Posterior cingulate gyrus (tissue), 11 donors: ENCODE results near the gene HACD2.

ENCODE experiments used
- DNase-seq, 10 donors: peaks; one replicate each; pipeline versions ENCODE4 v3.0.0 to v3.0.0-alpha.2; 2020 to 2021; ENCODE audit warnings: mixed read lengths in 3 of 10
- intact Hi-C: fragments of 100-400 bp; cut with DNase I; formaldehyde crosslinking; loops from one replicate; pipeline ENCODE4 v1.15.1; 2023

HACD2 gene

GRCh38 chr3:123576122-123576521 is 8.7 kb downstream of the HACD2 start:
- intact Hi-C loops, result no loop called here
- DNase-seq, result no peak

GRCh38 chr3:123571973-123572365 is 12.9 kb downstream of the HACD2 start:
- intact Hi-C loops, result no loop called here
- DNase-seq, result no peak

- intact Hi-C loops, result no loop called here
- no peak for DNase-seq
These were observed 13.4 kb downstream of the HACD2 start for GRCh38 chr3:123571264-123571972.

GRCh38 chr3:123568875-123569274 is 16.0 kb downstream of the HACD2 start:
- DNase-seq, result no peak
- intact Hi-C loops, result no loop called here

GRCh38 chr3:123568034-123568433 is 16.8 kb downstream of the HACD2 start:
- DNase-seq, result peak in 6 of 10 donors; percentile 13 to 85 (median 50)
- intact Hi-C loops, result no loop called here

GRCh38 chr3:123564056-123564455 is 20.8 kb downstream of the HACD2 start:
- DNase-seq, result no peak
- intact Hi-C loops, result no loop called here

- intact Hi-C loops, result no loop called here
- DNase-seq, result no peak
These were observed 22.3 kb downstream of the HACD2 start for GRCh38 chr3:123562547-123562946.

GRCh38 chr3:123561188-123561587 is 23.7 kb downstream of the HACD2 start:
- intact Hi-C loops, result no loop called here
- no peak for DNase-seq

- DNase-seq, result no peak
- intact Hi-C loops, result loop anchor here (1.0 to 10.0 kb wide), 2 partner anchors 54 to 230 kb away; no protein-coding TSS in a partner anchor
These were observed 25.6 kb downstream of the HACD2 start for GRCh38 chr3:123559040-123559861.

GRCh38 chr3:123553536-123553935 is 31.3 kb downstream of the HACD2 start:
- intact Hi-C loops, result loop anchor here (10.0 kb wide), 1 partner anchor 49 kb away; no protein-coding TSS in a partner anchor
- DNase-seq, result no peak

GRCh38 chr3:123552768-123553167 is 32.1 kb downstream of the HACD2 start:
- intact Hi-C loops, result loop anchor here (10.0 kb wide), 1 partner anchor 48 kb away; no protein-coding TSS in a partner anchor
- no peak for DNase-seq

GRCh38 chr3:123552095-123552714 is 32.6 kb downstream of the HACD2 start:
- DNase-seq, result no peak
- intact Hi-C loops, result loop anchor here (10.0 kb wide), 1 partner anchor 47 kb away; no protein-coding TSS in a partner anchor

- intact Hi-C loops, result no loop called here
- DNase-seq, result no peak
These were observed 36.9 kb downstream of the HACD2 start for GRCh38 chr3:123547881-123548519.

- no peak for DNase-seq
- intact Hi-C loops, result no loop called here
These were observed 38.6 kb downstream of the HACD2 start for GRCh38 chr3:123546133-123546755.

GRCh38 chr3:123543950-123544349 is 40.9 kb downstream of the HACD2 start:
- intact Hi-C loops, result no loop called here
- no peak for DNase-seq

- DNase-seq, result no peak
- intact Hi-C loops, result no loop called here
These were observed 44.6 kb downstream of the HACD2 start for GRCh38 chr3:123540285-123540684.

GRCh38 chr3:123536153-123536895 is 48.5 kb downstream of the HACD2 start:
- DNase-seq, result no peak
- intact Hi-C loops, result no loop called here

- intact Hi-C loops, result no loop called here
These were observed 49.3 kb downstream of the HACD2 start for GRCh38 chr3:123535580-123535979.

GRCh38 chr3:123534264-123534663 is 50.6 kb downstream of the HACD2 start:
- intact Hi-C loops, result no loop called here
- no peak for DNase-seq

More at GRCh38 chr3:123535580-123535979, 49.3 kb downstream of the HACD2 start:
- no peak for DNase-seq
